Fibroblast of lung (primary cell): ENCODE measurements around the gene A1BG. TPM values are rescaled to one million over a fixed set of nuclear protein-coding genes. Genes with fewer than 3 reads are reported as not detected.
A peak's percentile ranks its signal among the peaks of the same experiment; 100 is the strongest.

Source experiments
- DNase-seq, 2 donors: peaks; one replicate each; pipeline versions ENCODE4 v3.0.0 to v3.0.0-alpha.2; 2010; ENCODE audit warnings: low read depth in 2 of 2
- H2AFZ ChIP-seq: 2 replicates; pipeline ENCODE4 v1.5.1; 2012; ENCODE audit warnings: low read length, control low read depth, inconsistent platforms
- H3K27ac ChIP-seq: 2 replicates; pipeline ENCODE4 v1.5.1; 2011; ENCODE audit warnings: low read length, control low read depth; ENCODE audit not compliant: insufficient read depth
- H3K27me3 ChIP-seq: 2 replicates; pipeline ENCODE4 v1.5.1; 2011; ENCODE audit warnings: mild to moderate bottlenecking, low read length; ENCODE audit not compliant: control insufficient read depth, insufficient read depth
- H3K36me3 ChIP-seq: 2 replicates; pipeline ENCODE4 v1.5.1; 2011; ENCODE audit warnings: low read length; ENCODE audit not compliant: control insufficient read depth, insufficient read depth
- H3K4me1 ChIP-seq: 2 replicates; pipeline ENCODE4 v1.5.1; 2011; ENCODE audit warnings: low read length; ENCODE audit not compliant: control insufficient read depth, insufficient read depth; ENCODE audit errors: extremely low read depth
- H3K4me2 ChIP-seq: 2 replicates; pipeline ENCODE4 v1.5.1; 2011; ENCODE audit warnings: low read length, control low read depth; ENCODE audit not compliant: insufficient read depth; ENCODE audit errors: extremely low read depth
- H3K4me3 ChIP-seq, 4 experiments: fragments of 200-600 bp in 1 of 4; sonication (generic) in 1 of 4; replicated peaks in 1 of 4; 2 replicates each; pipeline ENCODE4 v1.5.1; 2011 to 2016; ENCODE audit warnings: low read length in 4 of 4, low read depth in 3 of 4, mild to moderate bottlenecking in 3 of 4, control low read depth in 2 of 4, inconsistent platforms in 1 of 4, mixed read lengths in 1 of 4; ENCODE audit not compliant: insufficient read depth in 1 of 4; ENCODE audit errors: control extremely low read depth in 1 of 4
- H3K79me2 ChIP-seq: 2 replicates; pipeline ENCODE4 v1.5.1; 2012; ENCODE audit warnings: mild to moderate bottlenecking, low read length, inconsistent platforms; ENCODE audit not compliant: control insufficient read depth, insufficient read depth
- H3K9ac ChIP-seq: 2 replicates; pipeline ENCODE4 v1.5.1; 2011; ENCODE audit warnings: mild to moderate bottlenecking, low read length, control low read depth; ENCODE audit not compliant: insufficient read depth
- H3K9me3 ChIP-seq: 2 replicates; pipeline ENCODE4 v1.5.1; 2012; ENCODE audit warnings: low read depth, low read length; ENCODE audit not compliant: control insufficient read depth, insufficient read depth
- H4K20me1 ChIP-seq: 2 replicates; pipeline ENCODE4 v1.5.1; 2011; ENCODE audit warnings: low read length; ENCODE audit not compliant: control insufficient read depth, insufficient read depth; ENCODE audit errors: extremely low read depth
- CTCF ChIP-seq, 2 donors: IDR thresholded peaks in 1 of 2; conservative IDR thresholded peaks in 1 of 2; 1 replicate in 1 of 2; 2 replicates in 1 of 2; pipeline ENCODE4 v1.5.1; 2011 to 2012; ENCODE audit warnings: low read length in 2 of 2, control low read depth in 1 of 2, inconsistent platforms in 1 of 2, low read depth in 1 of 2, mild to moderate bottlenecking in 1 of 2
- EZH2 ChIP-seq: IDR thresholded peaks from 2 replicates; pipeline ENCODE4 v1.5.1; 2012; ENCODE audit warnings: low read length, control low read depth, mild to moderate bottlenecking; ENCODE audit errors: missing control alignments
- polyA plus RNA-seq, 2 donors: library from polyadenylated mRNA; depleted of rRNA in 1 of 2; stranded (reverse) in 1 of 2; unstranded in 1 of 2; fragments of >200 nt; gene quantifications; 2 replicates each; pipeline ENCODE4 v1.2.1, GENCODE V29; 2011 to 2012; ENCODE audit warnings: missing spikeins in 1 of 2
- total RNA-seq: library from RNA; depleted of rRNA; stranded (reverse); fragments of >200 nt; gene quantifications from 2 replicates; pipeline ENCODE4 v1.2.1, GENCODE V29; 2014

The A1BG gene
- total and polyA plus RNA-seq, 2 donors (not counting 1 experiment from before 2014, with no cell fraction given): 8.3 to 12.6 TPM

GRCh38 chr19:58400916-58401839 is 47.9 kb upstream of the A1BG start:
- TF ChIP-seq CTCF (conservative IDR thresholded peaks at IDR 0.05 in 1 of 2, IDR thresholded peaks at IDR 0.05 in 1 of 2; ENCODE audit: low read depth in 1 of 2, low read length in 2 of 2): no peak
- no peak for TF ChIP-seq EZH2
- Histone ChIP-seq H3K4me1 (peaks cover 4% of the 10 kb centered on the region), H3K27me3 (no peaks in the 10 kb centered on the region), H3K9ac (peak overlapping the region; percentile 67), H4K20me1 (no peaks in the 10 kb centered on the region), H3K36me3 (no peaks in the 10 kb centered on the region), H3K79me2 (no peaks in the 10 kb centered on the region), H2AFZ (peak overlapping the region; percentile 82), H3K4me3 (peak overlapping the region; percentile 68 to 73 (median 71)), H3K27ac (peak overlapping the region; percentile 79), H3K4me2 (peak overlapping the region; percentile 76), H3K9me3 (no peaks in the 10 kb centered on the region)
- peak; percentile 99 for DNase-seq

GRCh38 chr19:58400316-58400915 is 47.1 kb upstream of the A1BG start:
- DNase-seq: no peak
- H3K79me2 ChIP-seq: no peaks in the 10 kb centered on the region
- H3K27ac ChIP-seq: peak overlapping the region; percentile 43
- peak overlapping the region; percentile 30 to 73 (median 56) for H3K4me3 ChIP-seq
- peak overlapping the region; percentile 48 for H3K9ac ChIP-seq
- H3K4me2 ChIP-seq: peak overlapping the region; percentile 76
- no peaks in the 10 kb centered on the region for H3K27me3 ChIP-seq
- no peaks in the 10 kb centered on the region for H3K9me3 ChIP-seq
- H3K36me3 ChIP-seq: no peaks in the 10 kb centered on the region
- H2AFZ ChIP-seq: peak overlapping the region; percentile 76
- peaks cover 4% of the 10 kb centered on the region for H3K4me1 ChIP-seq
- H4K20me1 ChIP-seq: no peaks in the 10 kb centered on the region
- TF ChIP-seq EZH2 (no peak), CTCF (conservative IDR thresholded peaks at IDR 0.05 in 1 of 2, IDR thresholded peaks at IDR 0.05 in 1 of 2; ENCODE audit: low read depth in 1 of 2, low read length in 2 of 2) (no peak)

GRCh38 chr19:58399903-58400302 is 46.6 kb upstream of the A1BG start:
- TF ChIP-seq EZH2 (no peak), CTCF (conservative IDR thresholded peaks at IDR 0.05 in 1 of 2, IDR thresholded peaks at IDR 0.05 in 1 of 2; ENCODE audit: low read depth in 1 of 2, low read length in 2 of 2) (no peak)
- Histone ChIP-seq H3K9me3 (no peaks in the 10 kb centered on the region), H3K27me3 (no peaks in the 10 kb centered on the region), H3K9ac (no peak overlapping the region), H3K36me3 (peaks cover 3% of the 10 kb centered on the region), H2AFZ (no peak overlapping the region), H3K27ac (no peak overlapping the region), H4K20me1 (no peaks in the 10 kb centered on the region), H3K4me3 (no peak overlapping the region), H3K4me2 (peak overlapping the region; percentile 76), H3K4me1 (peaks cover 4% of the 10 kb centered on the region), H3K79me2 (no peaks in the 10 kb centered on the region)
- no peak for DNase-seq
